H54 (cell line): ENCODE results near the gene ANTXR2.

Experiments
- DNase-seq: peaks from one replicate; pipeline ENCODE4 v3.0.0; 2011; ENCODE audit warnings: low spot score, mixed read lengths; ENCODE audit not compliant: insufficient read length
- FAIRE-seq: peaks from 3 replicates; lab custom pipeline; 2011; peaks lifted over from hg19 to GRCh38; lab: Jason Lieb, UNC
- POLR2A ChIP-seq: IDR thresholded peaks from 2 replicates; pipeline ENCODE4 v1.6.1; 2011; ENCODE audit warnings: low read depth, mild to moderate bottlenecking, low read length

Gene ANTXR2

GRCh38 chr4:79987401-79987800, 85.6 kb downstream of the ANTXR2 start:
- DNase-seq (no peak), FAIRE-seq (no peak)
- no peak for TF ChIP-seq POLR2A

- FAIRE-seq (no peak), DNase-seq (no peak)
- no peak for TF ChIP-seq POLR2A
These were observed 89.6 kb downstream of the ANTXR2 start for GRCh38 chr4:79983431-79983830.

GRCh38 chr4:79982601-79983322, 90.3 kb downstream of the ANTXR2 start:
- no peak for FAIRE-seq
- no peak for DNase-seq

GRCh38 chr4:79980448-79980847, 92.6 kb downstream of the ANTXR2 start:
- no peak for FAIRE-seq
- no peak for TF ChIP-seq POLR2A
- DNase-seq = no peak

More at GRCh38 chr4:79982601-79983322, 90.3 kb downstream of the ANTXR2 start:
- TF ChIP-seq POLR2A = no peak

GRCh38 chr4:79979785-79980437, 93.1 kb downstream of the ANTXR2 start:
- TF ChIP-seq POLR2A = no peak
- DNase-seq (no peak), FAIRE-seq (no peak)

- no peak for DNase-seq
- no peak for FAIRE-seq
- TF ChIP-seq POLR2A = no peak
These were observed 95.7 kb downstream of the ANTXR2 start for GRCh38 chr4:79977131-79977840.

GRCh38 chr4:79964400-79965211, 108.4 kb downstream of the ANTXR2 start:
- no peak for TF ChIP-seq POLR2A

GRCh38 chr4:79964020-79964399, 109.0 kb downstream of the ANTXR2 start:
- FAIRE-seq (no peak), DNase-seq (no peak)
- TF ChIP-seq POLR2A = no peak

More at GRCh38 chr4:79964400-79965211, 108.4 kb downstream of the ANTXR2 start:
- DNase-seq (no peak), FAIRE-seq (no peak)

GRCh38 chr4:79959652-79960051, 113.4 kb downstream of the ANTXR2 start:
- DNase-seq (no peak), FAIRE-seq (no peak)
- no peak for TF ChIP-seq POLR2A

GRCh38 chr4:79958466-79959264, 114.4 kb downstream of the ANTXR2 start:
- TF ChIP-seq POLR2A = no peak
- no peak for DNase-seq
- no peak for FAIRE-seq

- FAIRE-seq = no peak
- DNase-seq = no peak
- TF ChIP-seq POLR2A = no peak
These were observed 123.9 kb downstream of the ANTXR2 start for GRCh38 chr4:79949178-79949577.

- DNase-seq (no peak), FAIRE-seq (no peak)
- no peak for TF ChIP-seq POLR2A
These were observed 124.3 kb downstream of the ANTXR2 start for GRCh38 chr4:79948739-79949138.

GRCh38 chr4:79948261-79948660, 124.8 kb downstream of the ANTXR2 start:
- DNase-seq (no peak), FAIRE-seq (no peak)
- no peak for TF ChIP-seq POLR2A
